Upper lobe of right lung (tissue), 1 donor: Measurements from ENCODE around the gene CASD1. TPM values are rescaled to one million over a fixed set of nuclear protein-coding genes. Genes with fewer than 3 reads are reported as not detected.
A peak's percentile ranks its signal among the peaks of the same experiment; 100 is the strongest.

Experiments
- ATAC-seq: fragments of 200-7000 bp; cut with Tn5 transposase; one replicate; pipeline ENCODE4 v1.9.1; 2020; ENCODE audit warnings: mild to moderate bottlenecking, moderate library complexity
- DNase-seq: peaks from one replicate; pipeline ENCODE4 v3.0.0-alpha.2; 2020
- H3K27ac ChIP-seq: fragments of 200-600 bp; one replicate; pipeline ENCODE4 v1.8.0; 2022
- H3K27me3 ChIP-seq: fragments of 200-600 bp; one replicate; pipeline ENCODE4 v1.8.0; 2022; ENCODE audit warnings: mild to moderate bottlenecking
- H3K36me3 ChIP-seq: fragments of 200-600 bp; one replicate; pipeline ENCODE4 v1.8.0; 2022
- H3K4me1 ChIP-seq: fragments of 200-600 bp; one replicate; pipeline ENCODE4 v1.8.0; 2022
- H3K4me3 ChIP-seq: fragments of 200-600 bp; one replicate; pipeline ENCODE4 v1.8.0; 2022; ENCODE audit warnings: mild to moderate bottlenecking
- H3K9me3 ChIP-seq: fragments of 200-600 bp; one replicate; pipeline ENCODE4 v1.8.0; 2022
- intact Hi-C: fragments of 100-400 bp; cut with DNase I; formaldehyde crosslinking; loops from one replicate; pipeline ENCODE4 v1.11.0; 2022
- total RNA-seq: library from RNA; stranded (reverse); fragmentation: NEBNext Ultra II Directional; extraction: Animal tissue kit (Norgen Biotek cat#: 25700); gene quantifications from one replicate; pipeline ENCODE4 v1.2.1, GENCODE V29; 2021
- TF ChIP-seq, protein P1 (sequence below): fragments of 200-600 bp; IDR thresholded peaks from one replicate; pipeline ENCODE4 v1.8.0; 2022; ENCODE audit warnings: antibody characterized with exemption
- donor health status: DM: no; HTN: yes; CAD: no; lungs with severe emphysema.

CASD1 gene
- total RNA-seq, 1 donor from 2014 or later: 31.0 TPM

DNA sequence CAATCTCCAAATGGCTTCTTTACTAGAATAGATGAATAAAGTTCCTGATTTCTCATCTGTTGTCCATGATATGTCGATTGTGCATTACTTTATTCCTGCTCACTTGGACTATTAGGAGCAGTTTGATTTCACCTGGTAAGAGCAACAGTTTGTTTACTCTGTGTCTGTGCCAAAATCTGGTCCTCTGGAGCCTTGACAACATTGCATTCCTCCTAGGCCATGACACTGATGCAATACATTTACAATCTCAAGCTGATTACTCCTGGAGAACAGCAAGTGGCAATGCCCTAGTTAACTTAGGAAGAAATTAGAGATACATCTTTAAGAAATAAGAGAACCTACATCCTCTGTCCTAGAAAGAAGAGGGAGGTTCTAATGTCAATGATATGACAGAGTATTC, 74.5 kb downstream of the CASD1 start:
- ATAC-seq (peak; percentile 86), DNase-seq (no peak)
- Histone ChIP-seq H3K27ac (peak overlapping the region; percentile 2), H3K9me3 (no peaks in the 10 kb centered on the region), H3K36me3 (no peaks in the 10 kb centered on the region), H3K27me3 (no peaks in the 10 kb centered on the region), H3K4me1 (no peaks in the 10 kb centered on the region), H3K4me3 (no peak overlapping the region)
- intact Hi-C loops: no loop called here
- TF ChIP-seq, protein P1, sequence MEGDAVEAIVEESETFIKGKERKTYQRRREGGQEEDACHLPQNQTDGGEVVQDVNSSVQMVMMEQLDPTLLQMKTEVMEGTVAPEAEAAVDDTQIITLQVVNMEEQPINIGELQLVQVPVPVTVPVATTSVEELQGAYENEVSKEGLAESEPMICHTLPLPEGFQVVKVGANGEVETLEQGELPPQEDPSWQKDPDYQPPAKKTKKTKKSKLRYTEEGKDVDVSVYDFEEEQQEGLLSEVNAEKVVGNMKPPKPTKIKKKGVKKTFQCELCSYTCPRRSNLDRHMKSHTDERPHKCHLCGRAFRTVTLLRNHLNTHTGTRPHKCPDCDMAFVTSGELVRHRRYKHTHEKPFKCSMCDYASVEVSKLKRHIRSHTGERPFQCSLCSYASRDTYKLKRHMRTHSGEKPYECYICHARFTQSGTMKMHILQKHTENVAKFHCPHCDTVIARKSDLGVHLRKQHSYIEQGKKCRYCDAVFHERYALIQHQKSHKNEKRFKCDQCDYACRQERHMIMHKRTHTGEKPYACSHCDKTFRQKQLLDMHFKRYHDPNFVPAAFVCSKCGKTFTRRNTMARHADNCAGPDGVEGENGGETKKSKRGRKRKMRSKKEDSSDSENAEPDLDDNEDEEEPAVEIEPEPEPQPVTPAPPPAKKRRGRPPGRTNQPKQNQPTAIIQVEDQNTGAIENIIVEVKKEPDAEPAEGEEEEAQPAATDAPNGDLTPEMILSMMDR: no peak

DNA sequence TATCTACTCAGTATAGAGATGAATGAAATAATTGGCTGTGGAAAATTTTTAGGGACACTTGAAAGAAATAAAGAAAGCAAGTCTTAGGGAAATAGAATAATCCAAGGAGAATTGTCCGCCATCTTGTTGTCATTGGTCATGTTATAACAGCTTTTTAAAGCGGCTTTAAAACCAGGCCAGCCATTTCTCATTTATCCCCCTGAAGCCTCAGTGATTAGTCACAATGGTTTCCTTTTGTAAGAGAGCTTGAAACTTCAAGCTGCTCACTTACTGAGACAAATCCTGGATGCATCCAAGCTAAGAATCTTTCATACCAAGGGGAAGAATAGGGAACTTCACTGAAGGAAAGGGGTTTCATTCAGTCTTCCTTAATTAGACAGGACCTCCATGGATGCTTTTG, 78.5 kb downstream of the CASD1 start:
- TF ChIP-seq, protein P1: no peak
- no peaks in the 10 kb centered on the region for H3K27me3 ChIP-seq

DNA sequence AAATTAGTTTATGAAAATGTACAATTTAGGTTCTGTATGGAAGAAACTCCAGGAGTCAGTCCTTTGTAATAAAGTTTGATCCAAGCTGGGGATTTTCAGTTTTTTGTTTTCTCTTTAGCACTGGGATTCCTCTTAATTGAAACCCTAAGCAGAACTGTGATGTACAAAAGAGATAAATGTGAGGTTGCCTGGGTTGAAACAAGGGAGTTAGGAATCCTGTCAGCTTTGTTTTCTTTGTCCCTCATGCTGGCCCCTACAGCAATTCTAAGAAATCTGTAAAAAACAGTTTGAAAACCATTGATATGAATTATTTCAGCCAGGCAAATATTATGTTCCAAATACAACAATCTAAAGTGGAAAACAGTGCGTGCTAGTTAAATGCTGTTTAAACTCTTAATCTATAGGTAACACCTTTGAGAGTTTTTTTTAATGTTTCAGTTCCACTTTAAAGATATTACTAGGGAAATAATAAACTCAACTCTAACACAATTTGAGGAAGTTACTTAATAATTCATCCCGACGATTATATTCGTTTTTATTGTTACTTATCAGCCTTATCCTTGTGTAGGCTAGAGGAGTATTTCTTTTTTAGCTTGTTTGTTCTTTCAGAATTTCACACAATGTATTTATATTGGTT, 81.0 kb downstream of the CASD1 start:
- Histone ChIP-seq H3K4me1 (no peaks in the 10 kb centered on the region), H3K36me3 (no peaks in the 10 kb centered on the region), H3K27me3 (no peaks in the 10 kb centered on the region), H3K4me3 (no peak overlapping the region), H3K27ac (no peak overlapping the region), H3K9me3 (no peaks in the 10 kb centered on the region)
- DNase-seq (no peak), ATAC-seq (no peak)
- TF ChIP-seq, protein P1: no peak
- intact Hi-C loops: no loop called here

More for the DNA sequence above, 78.5 kb downstream of the CASD1 start:
- Histone ChIP-seq H3K27ac (no peak overlapping the region), H3K36me3 (no peaks in the 10 kb centered on the region), H3K9me3 (no peaks in the 10 kb centered on the region), H3K4me3 (no peak overlapping the region), H3K4me1 (no peaks in the 10 kb centered on the region)
- intact Hi-C loops: no loop called here
- DNase-seq (no peak), ATAC-seq (no peak)

DNA sequence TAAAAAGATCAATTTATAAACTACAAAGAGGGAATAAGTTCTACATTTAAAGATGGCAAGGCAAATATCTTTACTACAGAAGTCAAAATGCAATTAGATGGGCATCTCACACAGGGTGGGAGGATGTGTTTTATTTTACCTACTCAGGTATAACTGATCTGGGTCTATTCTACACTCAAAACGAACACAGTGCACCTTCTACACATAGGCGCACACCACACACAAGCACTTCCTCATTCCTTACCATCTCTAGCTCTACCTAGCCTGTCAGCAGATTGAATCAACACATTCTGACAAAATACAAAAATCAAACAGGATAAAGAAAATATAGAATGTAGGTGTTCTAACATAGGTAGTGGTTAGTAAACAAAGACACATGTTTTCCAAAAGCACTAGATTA, 81.6 kb downstream of the CASD1 start:
- H3K36me3 ChIP-seq: no peaks in the 10 kb centered on the region
- DNase-seq (no peak), ATAC-seq (peak; percentile 81)
- no peak overlapping the region for H3K27ac ChIP-seq
- H3K4me3 ChIP-seq: no peak overlapping the region
- H3K27me3 ChIP-seq: no peaks in the 10 kb centered on the region
- intact Hi-C loops: no loop called here
- TF ChIP-seq, protein P1: no peak
- no peaks in the 10 kb centered on the region for H3K9me3 ChIP-seq
- H3K4me1 ChIP-seq: no peaks in the 10 kb centered on the region

DNA sequence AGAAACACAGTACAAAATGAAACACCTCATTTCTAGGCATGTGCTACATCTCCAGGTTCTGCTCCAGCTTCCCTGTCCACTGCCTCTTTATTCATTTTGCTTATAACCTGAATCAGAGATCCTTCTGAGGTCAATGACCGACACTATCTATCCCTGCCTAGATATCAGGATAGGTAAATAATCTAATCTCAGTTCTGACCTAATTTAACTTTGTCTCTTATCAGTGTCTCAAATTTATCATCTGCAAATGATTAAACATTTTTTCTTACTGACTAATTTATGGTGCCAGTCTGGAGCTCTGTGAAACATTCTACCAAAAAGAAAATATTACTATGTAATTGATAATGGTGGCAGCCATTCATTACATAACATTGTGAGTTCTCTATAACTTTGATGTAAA, 85.3 kb downstream of the CASD1 start:
- Histone ChIP-seq H3K27ac (no peak overlapping the region), H3K4me3 (no peak overlapping the region), H3K27me3 (no peaks in the 10 kb centered on the region), H3K36me3 (no peaks in the 10 kb centered on the region), H3K9me3 (no peaks in the 10 kb centered on the region), H3K4me1 (no peaks in the 10 kb centered on the region)
- DNase-seq: no peak
- TF ChIP-seq, protein P1: no peak
- no peak for ATAC-seq
- intact Hi-C loops: no loop called here

DNA sequence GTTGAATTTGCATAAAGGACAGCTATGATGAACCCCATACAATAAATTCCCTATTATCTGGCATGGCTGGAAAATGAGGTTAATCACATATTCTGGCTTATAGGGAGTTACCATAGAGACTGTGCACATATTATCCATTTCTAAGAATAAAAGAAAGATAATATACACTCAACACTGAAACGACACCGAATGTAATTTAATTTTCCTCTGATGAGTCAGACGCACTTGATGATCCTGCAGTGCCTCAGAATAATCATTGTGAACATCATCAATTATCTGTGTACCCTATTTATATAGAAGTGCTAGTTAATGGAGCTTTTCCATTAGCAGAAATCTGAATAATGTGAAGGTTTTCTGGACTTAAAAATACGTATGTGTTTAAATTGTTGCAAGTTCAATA, 86.1 kb downstream of the CASD1 start:
- no peaks in the 10 kb centered on the region for H3K36me3 ChIP-seq
- H3K27ac ChIP-seq: no peak overlapping the region
- H3K9me3 ChIP-seq: no peaks in the 10 kb centered on the region
- DNase-seq: no peak
- ATAC-seq: no peak
- TF ChIP-seq, protein P1: no peak
- no peak overlapping the region for H3K4me3 ChIP-seq
- no peaks in the 10 kb centered on the region for H3K4me1 ChIP-seq
- no peaks in the 10 kb centered on the region for H3K27me3 ChIP-seq
- intact Hi-C loops: no loop called here
